Stomach (tissue), 4 donors: ENCODE results near the gene POU5F1.

Experiments used
- CTCF ChIP-seq, 7 experiments: fragments of 450-650 bp in 4 of 7; fragments of 200-600 bp in 3 of 7; sonication (generic) in 3 of 7; IDR thresholded peaks; one replicate each; pipeline ENCODE4 v1.5.1; 2016 to 2019; ENCODE audit warnings: antibody characterized with exemption in 7 of 7, control low read depth in 2 of 7, mild to moderate bottlenecking in 1 of 7
- EP300 ChIP-seq: sonication (generic); formaldehyde crosslinking; IDR thresholded peaks from one replicate; pipeline ENCODE4 v1.6.1; 2017; ENCODE audit warnings: antibody characterized with exemption
- POLR2AphosphoS5 ChIP-seq, 3 donors: sonication (generic); formaldehyde crosslinking; IDR thresholded peaks; one replicate each; pipeline ENCODE4 v1.6.1; 2016; ENCODE audit warnings: antibody characterized with exemption in 3 of 3

GRCh38 chr6:31114970-31115849 is 55.3 kb downstream of the POU5F1 start:
- TF ChIP-seq CTCF (IDR thresholded peaks at IDR 0.05): no peak
- TF ChIP-seq EP300: no peak
- no peak for TF ChIP-seq POLR2AphosphoS5 (IDR thresholded peaks at IDR 0.05)
